CD14-positive monocyte (primary cell): ENCODE results near the gene CDK5RAP3. TPM values are rescaled to one million over a fixed set of nuclear protein-coding genes. Genes with fewer than 3 reads are reported as not detected.

Experiments used
- DNase-seq, 3 donors: peaks; one replicate each; pipeline ENCODE4 v3.0.0-alpha.2; 2011 to 2022
- H2AFZ ChIP-seq: 2 replicates; pipeline ENCODE4 v1.6.0; 2012; ENCODE audit warnings: mild to moderate bottlenecking, low read depth, low read length, inconsistent platforms; ENCODE audit not compliant: insufficient read depth, poor library complexity, severe bottlenecking
- H3K27ac ChIP-seq, 2 donors: 1 replicate in 1 of 2; 2 replicates in 1 of 2; pipeline ENCODE4 v1.5.1; 2012 to 2013; ENCODE audit warnings: low read length in 2 of 2, control low read depth in 1 of 2, inconsistent platforms in 1 of 2, low read depth in 1 of 2, mild to moderate bottlenecking in 1 of 2
- H3K27me3 ChIP-seq, 2 donors: one replicate each; pipeline versions ENCODE4 v1.6.0 to v1.6.1; 2011 to 2013; ENCODE audit warnings: low read length in 2 of 2; ENCODE audit not compliant: control insufficient read depth in 2 of 2, insufficient read depth in 2 of 2
- H3K36me3 ChIP-seq, 2 donors: replicated peaks in 1 of 2; 1 replicate in 1 of 2; 2 replicates in 1 of 2; pipeline versions ENCODE4 v1.5.1 to v1.6.1; 2012 to 2013; ENCODE audit warnings: low read length in 2 of 2, control low read depth in 1 of 2, inconsistent platforms in 1 of 2, mild to moderate bottlenecking in 1 of 2; ENCODE audit not compliant: insufficient read depth in 2 of 2, control insufficient read depth in 1 of 2
- H3K4me1 ChIP-seq, 2 donors: 1 replicate in 1 of 2; 2 replicates in 1 of 2; pipeline versions ENCODE4 v1.5.1 to v1.6.1; 2012 to 2013; ENCODE audit warnings: low read length in 2 of 2, control low read depth in 1 of 2, inconsistent platforms in 1 of 2, mild to moderate bottlenecking in 1 of 2, moderate library complexity in 1 of 2; ENCODE audit not compliant: insufficient read depth in 2 of 2, control insufficient read depth in 1 of 2
- H3K4me2 ChIP-seq: replicated peaks from 2 replicates; pipeline ENCODE3; 2012; ENCODE audit warnings: low read length, moderate library complexity, mild to moderate bottlenecking; ENCODE audit not compliant: poor library complexity, severe bottlenecking; ENCODE audit errors: extremely low read depth
- H3K4me3 ChIP-seq, 3 experiments: fragments of 200-600 bp in 1 of 3; sonication (generic) in 1 of 3; replicated peaks in 1 of 3; 1 replicate in 2 of 3; 2 replicates in 1 of 3; pipeline ENCODE4 v1.5.1; 2011 to 2013; ENCODE audit warnings: low read length in 3 of 3, mild to moderate bottlenecking in 3 of 3, control low read depth in 2 of 3, low read depth in 2 of 3, inconsistent platforms in 1 of 3, moderate library complexity in 1 of 3
- H3K79me2 ChIP-seq: 2 replicates; pipeline ENCODE4 v1.6.0; 2012; ENCODE audit warnings: mild to moderate bottlenecking, control low read depth, inconsistent platforms, low read length, moderate library complexity; ENCODE audit not compliant: insufficient read depth
- H3K9ac ChIP-seq: 2 replicates; pipeline ENCODE4 v1.6.0; 2017; ENCODE audit warnings: low read length, mild to moderate bottlenecking; ENCODE audit not compliant: insufficient read depth, poor library complexity, severe bottlenecking
- H3K9me3 ChIP-seq, 2 donors: replicated peaks in 1 of 2; 1 replicate in 1 of 2; 2 replicates in 1 of 2; pipeline versions ENCODE4 v1.5.1 to v1.6.1; 2012 to 2013; ENCODE audit warnings: low read length in 2 of 2, control low read depth in 1 of 2; ENCODE audit not compliant: control insufficient read depth in 1 of 2, insufficient read depth in 1 of 2
- H4K20me1 ChIP-seq: 2 replicates; pipeline ENCODE4 v1.6.0; 2012; ENCODE audit warnings: mild to moderate bottlenecking, low read length, control low read depth, moderate library complexity; ENCODE audit not compliant: insufficient read depth
- H3K27ac Mint-ChIP-seq, 7 donors: one replicate each; pipeline ENCODE4 v1.8.0; 2020; ENCODE audit warnings: mild to moderate bottlenecking in 7 of 7, mixed read lengths in 7 of 7, moderate library complexity in 6 of 7, inconsistent platforms in 2 of 7
- H3K27me3 Mint-ChIP-seq, 3 donors: one replicate each; pipeline ENCODE4 v1.8.0; 2021 to 2022; ENCODE audit warnings: low read depth in 3 of 3, mild to moderate bottlenecking in 3 of 3, mixed read lengths in 3 of 3, moderate library complexity in 3 of 3, inconsistent platforms in 1 of 3
- H3K36me3 Mint-ChIP-seq, 2 donors: one replicate each; pipeline ENCODE4 v1.8.0; 2020; ENCODE audit warnings: mixed read lengths in 2 of 2, inconsistent platforms in 1 of 2, mild to moderate bottlenecking in 1 of 2
- H3K4me1 Mint-ChIP-seq: one replicate; pipeline ENCODE4 v1.8.0; 2020; ENCODE audit warnings: mild to moderate bottlenecking, mixed read lengths
- H3K4me3 Mint-ChIP-seq, 2 donors: one replicate each; pipeline ENCODE4 v1.8.0; 2020; ENCODE audit warnings: mild to moderate bottlenecking in 2 of 2, mixed read lengths in 2 of 2, moderate library complexity in 1 of 2
- H3K9me3 Mint-ChIP-seq, 7 donors: one replicate each; pipeline ENCODE4 v1.8.0; 2020 to 2022; ENCODE audit warnings: mixed read lengths in 7 of 7, mild to moderate bottlenecking in 6 of 7, moderate library complexity in 6 of 7, inconsistent platforms in 2 of 7
- WGBS: methylation state at CpG from one replicate; pipeline ENCODE4 v1.1.5; 2013; ENCODE audit warnings: missing lambda C conversion rate; ENCODE audit not compliant: insufficient coverage; 5-methylcytosine and 5-hydroxymethylcytosine counted together
- intact Hi-C, 2 donors: fragments of 100-400 bp; cut with micrococcal nuclease; formaldehyde crosslinking; loops; one replicate each; pipeline versions ENCODE4 v1.15.0 to v1.15.1; 2023
- polyA plus RNA-seq, 3 donors: library from polyadenylated mRNA; depleted of rRNA in 1 of 3; unstranded in 2 of 3; stranded (reverse) in 1 of 3; fragments of 300-500 nt in 2 of 3; fragments of >200 nt in 1 of 3; fragmentation: Illumina TruSeq in 2 of 3; gene quantifications; 1 replicate in 2 of 3; 2 replicates in 1 of 3; pipeline ENCODE4 v1.2.3, GENCODE V29; 2012 to 2021
- TF ChIP-seq, protein P1 (sequence below): fragments of 200-600 bp; IDR thresholded peaks from one replicate; pipeline ENCODE4 v1.8.0; 2022; ENCODE audit warnings: antibody characterized with exemption, mild to moderate bottlenecking

The CDK5RAP3 gene
- polyA plus RNA-seq, 3 donors = 86.1 to 782 (median 94.4) TPM

DNA sequence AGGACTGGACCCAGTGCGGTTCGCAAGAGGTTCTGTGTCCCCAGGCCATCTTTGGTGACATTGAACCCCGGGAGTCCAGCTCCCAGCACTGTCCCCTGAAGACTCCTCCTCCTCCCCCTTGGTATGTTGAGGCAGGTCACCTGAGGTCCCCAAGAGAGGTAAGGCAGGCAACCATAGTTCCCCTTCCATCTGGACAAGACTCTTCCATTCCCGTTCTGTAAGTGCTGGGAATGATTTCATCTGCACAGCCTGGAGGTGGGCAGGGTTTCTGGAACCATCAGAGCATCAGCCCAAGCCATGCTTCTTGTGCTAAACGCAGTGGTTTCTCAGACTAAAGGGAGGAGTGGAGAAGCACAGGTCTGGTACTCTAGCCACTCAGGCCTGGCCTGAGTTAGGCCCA lies 41.7 kb downstream of the CDK5RAP3 start:
- Histone ChIP-seq H4K20me1 (no peaks in the 10 kb centered on the region), H3K9ac (no peak overlapping the region), H2AFZ (no peak overlapping the region), H3K27me3 (peaks cover 4 to 26% of the 10 kb centered on the region in 2 donors), H3K27ac (no peak overlapping the region), H3K4me2 (peak overlapping the region; percentile 96), H3K9me3 (no peaks in the 10 kb centered on the region), H3K36me3 (no peaks in the 10 kb centered on the region), H3K4me3 (peak overlapping the region in 1 of 3 experiments; percentile 79), H3K79me2 (no peaks in the 10 kb centered on the region), H3K4me1 (peaks cover 24 to 43% of the 10 kb centered on the region in 2 donors)
- intact Hi-C loops = no loop called here
- peaks cover 26 to 46% (median 40%) of the 10 kb centered on the region in 3 donors for H3K27me3 Mint-ChIP-seq
- peak overlapping the region; percentile 82 to 95 for H3K4me3 Mint-ChIP-seq
- peaks cover 0 to 2% (median 0%) of the 10 kb centered on the region in 7 donors for H3K9me3 Mint-ChIP-seq
- no peak overlapping the region for H3K27ac Mint-ChIP-seq
- TF ChIP-seq, protein P1, sequence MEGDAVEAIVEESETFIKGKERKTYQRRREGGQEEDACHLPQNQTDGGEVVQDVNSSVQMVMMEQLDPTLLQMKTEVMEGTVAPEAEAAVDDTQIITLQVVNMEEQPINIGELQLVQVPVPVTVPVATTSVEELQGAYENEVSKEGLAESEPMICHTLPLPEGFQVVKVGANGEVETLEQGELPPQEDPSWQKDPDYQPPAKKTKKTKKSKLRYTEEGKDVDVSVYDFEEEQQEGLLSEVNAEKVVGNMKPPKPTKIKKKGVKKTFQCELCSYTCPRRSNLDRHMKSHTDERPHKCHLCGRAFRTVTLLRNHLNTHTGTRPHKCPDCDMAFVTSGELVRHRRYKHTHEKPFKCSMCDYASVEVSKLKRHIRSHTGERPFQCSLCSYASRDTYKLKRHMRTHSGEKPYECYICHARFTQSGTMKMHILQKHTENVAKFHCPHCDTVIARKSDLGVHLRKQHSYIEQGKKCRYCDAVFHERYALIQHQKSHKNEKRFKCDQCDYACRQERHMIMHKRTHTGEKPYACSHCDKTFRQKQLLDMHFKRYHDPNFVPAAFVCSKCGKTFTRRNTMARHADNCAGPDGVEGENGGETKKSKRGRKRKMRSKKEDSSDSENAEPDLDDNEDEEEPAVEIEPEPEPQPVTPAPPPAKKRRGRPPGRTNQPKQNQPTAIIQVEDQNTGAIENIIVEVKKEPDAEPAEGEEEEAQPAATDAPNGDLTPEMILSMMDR = no peak
- H3K4me1 Mint-ChIP-seq = peaks cover 40% of the 10 kb centered on the region
- WGBS = 61% methylated on average over 2 of the region's 5 CpGs
- DNase-seq = no peak
- H3K36me3 Mint-ChIP-seq = peaks cover 3 to 19% of the 10 kb centered on the region in 2 donors

DNA sequence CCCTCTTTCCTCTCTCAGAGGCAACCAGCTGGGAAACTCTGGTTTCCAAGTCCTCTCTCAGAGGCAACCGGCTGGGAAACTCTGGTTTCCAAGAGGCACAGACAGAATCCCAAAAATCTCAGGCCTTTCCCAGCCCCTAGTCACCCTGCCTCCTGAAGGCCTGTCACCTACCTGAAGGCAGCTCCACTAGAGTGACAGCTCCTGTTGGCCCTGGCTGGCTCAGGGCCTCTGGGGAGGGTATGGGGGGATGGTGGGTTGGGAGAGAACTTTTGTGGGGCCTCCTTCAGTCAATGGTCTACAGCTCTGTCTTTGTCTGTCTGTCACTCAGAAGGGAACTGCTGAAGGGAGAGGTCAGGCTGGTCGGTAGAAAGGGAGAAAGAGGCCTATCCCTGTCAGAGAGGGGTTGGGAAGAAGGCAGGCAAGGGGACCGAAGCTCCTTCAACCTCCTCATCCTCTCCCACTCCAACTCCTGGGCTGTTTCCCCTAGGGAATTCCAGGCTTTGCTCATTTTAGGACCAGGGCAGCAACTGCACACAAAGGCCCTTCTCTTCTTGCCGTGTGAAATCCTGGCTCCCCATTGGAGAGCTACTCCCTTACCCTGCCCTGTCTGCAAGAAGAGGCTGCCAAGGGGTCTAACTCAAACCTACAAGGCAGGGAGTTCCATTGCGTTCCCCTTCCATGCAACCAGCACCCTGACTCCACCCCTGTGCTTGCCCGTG lies 43.1 kb downstream of the CDK5RAP3 start:
- intact Hi-C loops = no loop called here

More for the DNA sequence above, 43.1 kb downstream of the CDK5RAP3 start:
- Histone ChIP-seq H3K9me3 (no peaks in the 10 kb centered on the region), H3K79me2 (no peaks in the 10 kb centered on the region), H4K20me1 (no peaks in the 10 kb centered on the region), H3K36me3 (no peaks in the 10 kb centered on the region), H2AFZ (no peak overlapping the region), H3K9ac (no peak overlapping the region), H3K4me1 (peaks cover 27 to 48% of the 10 kb centered on the region in 2 donors), H3K27me3 (peaks cover 4 to 26% of the 10 kb centered on the region in 2 donors), H3K4me2 (no peak overlapping the region), H3K4me3 (no peak overlapping the region), H3K27ac (no peak overlapping the region)
- Mint-ChIP-seq H3K36me3 (peaks cover 3 to 18% of the 10 kb centered on the region in 2 donors), H3K27me3 (peaks cover 26 to 46% (median 38%) of the 10 kb centered on the region in 3 donors), H3K4me1 (peaks cover 46% of the 10 kb centered on the region), H3K27ac (no peak overlapping the region), H3K4me3 (peak overlapping the region in 1 of 2 donors; percentile 5), H3K9me3 (peaks cover 0 to 2% (median 0%) of the 10 kb centered on the region in 7 donors)
- DNase-seq = no peak
- WGBS = 93% methylated on average over 5 of the region's 6 CpGs
- TF ChIP-seq, protein P1 = no peak
